HEK293 (cell line): ENCODE data around the gene CHIA.

Experiments used
- CTCF ChIA-PET: fragments of 350-600 bp; formaldehyde crosslinking; extraction: SDS; loops from one replicate; lab custom pipeline; 2021; ENCODE audit warnings: antibody characterized with exemption; lab: Yijun Ruan, JAX
- POLR2A ChIA-PET: fragments of 300-600 bp; formaldehyde crosslinking; extraction: SDS; loops from one replicate; lab custom pipeline; 2020; ENCODE audit warnings: antibody characterized with exemption, inconsistent platforms; lab: Yijun Ruan, JAX
- H3K27ac ChIP-seq: fragments of 200-500 bp; sonication (Bioruptor generic); 2 replicates; pipeline ENCODE4 v1.5.1; 2014; ENCODE audit warnings: low read depth, low read length, control low read depth, inconsistent platforms; ENCODE audit errors: extremely low read depth
- H3K36me3 ChIP-seq, 2 experiments: fragments of 200-500 bp in 1 of 2; sonication (Bioruptor generic) in 1 of 2; 1 replicate in 1 of 2; 2 replicates in 1 of 2; pipeline ENCODE4 v1.5.1; 2014 to 2017; ENCODE audit warnings: inconsistent platforms in 2 of 2, low read length in 2 of 2; ENCODE audit not compliant: control insufficient read depth in 2 of 2, insufficient read depth in 1 of 2
- H3K4me1 ChIP-seq: fragments of 200-500 bp; sonication (Bioruptor generic); 2 replicates; pipeline ENCODE4 v1.5.1; 2014; ENCODE audit warnings: mild to moderate bottlenecking, low read length, inconsistent platforms; ENCODE audit not compliant: control insufficient read depth, insufficient read depth
- H3K4me3 ChIP-seq: 2 replicates; pipeline ENCODE4 v1.5.1; 2011; ENCODE audit warnings: low read depth, mild to moderate bottlenecking, control low read depth, low read length, moderate library complexity
- H3K9me3 ChIP-seq: fragments of 200-500 bp; sonication (Bioruptor generic); 2 replicates; pipeline ENCODE4 v1.5.1; 2014; ENCODE audit warnings: low read depth, low read length, inconsistent platforms; ENCODE audit not compliant: control insufficient read depth, insufficient read depth
- FEZF1 ChIP-seq: fragments of 450-650 bp; formaldehyde crosslinking; IDR thresholded peaks from 2 replicates; pipeline ENCODE4 v1.5.1; 2016; ENCODE audit warnings: missing biosample characterization, missing genetic modification characterization
- GLI2 ChIP-seq: fragments of 450-650 bp; formaldehyde crosslinking; IDR thresholded peaks from 2 replicates; pipeline ENCODE4; 2017; ENCODE audit warnings: missing biosample characterization, missing genetic modification characterization, low read depth, borderline replicate concordance
- KLF9 ChIP-seq: fragments of 450-650 bp; formaldehyde crosslinking; IDR thresholded peaks from 2 replicates; pipeline ENCODE4 v1.5.1; 2016; ENCODE audit warnings: missing biosample characterization, missing genetic modification characterization, low read depth
- REPIN1 ChIP-seq: fragments of 450-650 bp; formaldehyde crosslinking; IDR thresholded peaks from 2 replicates; pipeline ENCODE4 v1.5.1; 2017; ENCODE audit warnings: missing biosample characterization, missing genetic modification characterization, low read depth
- YY2 ChIP-seq: fragments of 450-650 bp; formaldehyde crosslinking; IDR thresholded peaks from 2 replicates; pipeline ENCODE4 v1.5.1; 2016; ENCODE audit warnings: missing biosample characterization, missing genetic modification characterization
- ZBTB8A ChIP-seq: fragments of 450-650 bp; formaldehyde crosslinking; IDR thresholded peaks from 2 replicates; pipeline ENCODE4 v1.5.1; 2016; ENCODE audit warnings: missing biosample characterization, missing genetic modification characterization
- ZNF155 ChIP-seq: fragments of 450-650 bp; formaldehyde crosslinking; IDR thresholded peaks from 2 replicates; pipeline ENCODE4 v1.5.1; 2016; ENCODE audit warnings: missing biosample characterization, missing genetic modification characterization
- ZNF19 ChIP-seq: fragments of 450-650 bp; formaldehyde crosslinking; IDR thresholded peaks from 2 replicates; pipeline ENCODE4; 2016; ENCODE audit warnings: missing biosample characterization, missing genetic modification characterization, low read depth
- ZNF221 ChIP-seq: fragments of 450-650 bp; formaldehyde crosslinking; IDR thresholded peaks from 2 replicates; pipeline ENCODE4 v1.5.1; 2017; ENCODE audit warnings: missing biosample characterization, missing genetic modification characterization, borderline replicate concordance
- ZNF354C ChIP-seq: fragments of 450-650 bp; formaldehyde crosslinking; IDR thresholded peaks from 2 replicates; pipeline ENCODE4 v1.5.1; 2016; ENCODE audit warnings: missing biosample characterization, missing genetic modification characterization, low read depth, borderline replicate concordance
- ZNF366 ChIP-seq: fragments of 450-650 bp; formaldehyde crosslinking; conservative IDR thresholded peaks from 2 replicates; pipeline ENCODE4 v1.5.1; 2016; ENCODE audit warnings: missing biosample characterization, missing genetic modification characterization
- ZNF548 ChIP-seq: fragments of 450-650 bp; formaldehyde crosslinking; IDR thresholded peaks from 2 replicates; pipeline ENCODE4 v1.5.1; 2016; ENCODE audit warnings: missing biosample characterization, missing genetic modification characterization
- ZNF560 ChIP-seq: fragments of 450-650 bp; formaldehyde crosslinking; IDR thresholded peaks from 2 replicates; pipeline ENCODE4 v1.5.1; 2017; ENCODE audit warnings: missing biosample characterization, missing genetic modification characterization, borderline replicate concordance
- ZNF571 ChIP-seq: fragments of 450-650 bp; formaldehyde crosslinking; IDR thresholded peaks from 2 replicates; pipeline ENCODE4 v1.5.0; 2017; ENCODE audit warnings: missing biosample characterization, missing genetic modification characterization
- ZNF707 ChIP-seq: fragments of 450-650 bp; formaldehyde crosslinking; IDR thresholded peaks from 2 replicates; pipeline ENCODE4 v1.5.1; 2016; ENCODE audit warnings: missing biosample characterization, missing genetic modification characterization
- ZNF785 ChIP-seq: fragments of 450-650 bp; formaldehyde crosslinking; IDR thresholded peaks from 2 replicates; pipeline ENCODE4 v1.5.1; 2016; ENCODE audit warnings: missing biosample characterization, missing genetic modification characterization
- ZNF792 ChIP-seq: fragments of 450-650 bp; formaldehyde crosslinking; IDR thresholded peaks from 2 replicates; pipeline ENCODE4 v1.5.1; 2016; ENCODE audit warnings: missing biosample characterization, missing genetic modification characterization
- ZNF837 ChIP-seq: fragments of 450-650 bp; formaldehyde crosslinking; IDR thresholded peaks from 2 replicates; pipeline ENCODE4 v1.5.1; 2016; ENCODE audit warnings: missing biosample characterization, missing genetic modification characterization
- ZSCAN23 ChIP-seq: fragments of 450-650 bp; formaldehyde crosslinking; IDR thresholded peaks from 2 replicates; pipeline ENCODE4 v1.5.1; 2016; ENCODE audit warnings: missing biosample characterization, missing genetic modification characterization
- TF ChIP-seq, protein P1 (sequence below): fragments of 450-650 bp; formaldehyde crosslinking; IDR thresholded peaks from 2 replicates; pipeline ENCODE4 v1.5.1; 2016; ENCODE audit warnings: missing biosample characterization, missing genetic modification characterization
- TF ChIP-seq, protein P2 (sequence below): fragments of 450-650 bp; formaldehyde crosslinking; IDR thresholded peaks from 2 replicates; pipeline ENCODE4 v1.5.1; 2016; ENCODE audit warnings: missing biosample characterization, missing genetic modification characterization
- TF ChIP-seq, protein P3 (sequence below): fragments of 450-650 bp; formaldehyde crosslinking; IDR thresholded peaks from 2 replicates; pipeline ENCODE4 v1.5.1; 2016; ENCODE audit warnings: missing biosample characterization, missing genetic modification characterization
- TF ChIP-seq, protein P4 (sequence below): sonication (generic); formaldehyde crosslinking; IDR thresholded peaks from 2 replicates; pipeline ENCODE4 v1.8.1; 2022; ENCODE audit warnings: mild to moderate bottlenecking, moderate library complexity, missing genetic modification reagents
- TF ChIP-seq, protein P5 (sequence below): fragments of 450-650 bp; formaldehyde crosslinking; IDR thresholded peaks from 2 replicates; pipeline ENCODE4 v1.5.1; 2016; ENCODE audit warnings: missing biosample characterization, missing genetic modification characterization
- TF ChIP-seq, protein P6 (sequence below): fragments of 450-650 bp; formaldehyde crosslinking; IDR thresholded peaks from 2 replicates; pipeline ENCODE4 v1.5.1; 2017; ENCODE audit warnings: missing biosample characterization, missing genetic modification characterization
- TF ChIP-seq, protein P7 (sequence below): fragments of 450-650 bp; formaldehyde crosslinking; IDR thresholded peaks from 2 replicates; pipeline ENCODE4 v1.5.1; 2016; ENCODE audit warnings: missing biosample characterization, missing genetic modification characterization

Gene CHIA

DNA sequence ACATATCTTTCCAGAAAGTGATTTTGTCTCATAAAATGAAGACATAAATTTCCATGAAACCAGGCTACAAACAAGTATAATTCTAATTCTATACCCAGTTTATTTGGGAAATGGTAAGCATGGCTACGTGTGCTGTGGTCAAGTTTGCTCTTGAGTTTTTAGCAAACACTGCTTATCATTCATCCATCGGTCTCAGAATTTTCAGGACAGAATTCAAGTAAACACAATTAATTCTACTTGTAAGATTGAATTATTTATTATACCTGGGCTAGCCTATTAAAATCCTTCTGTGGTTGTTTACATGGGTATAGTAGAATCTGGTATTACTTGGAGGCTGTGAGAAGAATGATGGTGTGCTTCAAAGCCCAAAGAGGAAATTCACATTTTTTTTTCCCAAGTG, 68.3 kb downstream of the CHIA start:
- ChIA-PET POLR2A (no interaction called here), CTCF (interaction anchor here (0.6 kb wide), 1 partner anchor 13 kb away, joined by 5 read pairs; no protein-coding TSS in a partner anchor)
- H3K9me3 ChIP-seq, result no peaks in the 10 kb centered on the region
- H3K27ac ChIP-seq, result no peak overlapping the region
- TF ChIP-seq ZNF792 (no peak), ZNF221 (tag by site-specific recombination) (no peak), KLF9 (no peak), ZNF560 (tag by site-specific recombination) (no peak), YY2 (tag by site-specific recombination) (no peak), REPIN1 (tag by site-specific recombination) (no peak), ZNF155 (tag by site-specific recombination) (no peak), ZNF571 (tag by site-specific recombination) (no peak), ZBTB8A (no peak), ZNF837 (tag by site-specific recombination) (no peak), ZNF707 (no peak), ZNF366 (no peak)
- TF ChIP-seq, protein P1, sequence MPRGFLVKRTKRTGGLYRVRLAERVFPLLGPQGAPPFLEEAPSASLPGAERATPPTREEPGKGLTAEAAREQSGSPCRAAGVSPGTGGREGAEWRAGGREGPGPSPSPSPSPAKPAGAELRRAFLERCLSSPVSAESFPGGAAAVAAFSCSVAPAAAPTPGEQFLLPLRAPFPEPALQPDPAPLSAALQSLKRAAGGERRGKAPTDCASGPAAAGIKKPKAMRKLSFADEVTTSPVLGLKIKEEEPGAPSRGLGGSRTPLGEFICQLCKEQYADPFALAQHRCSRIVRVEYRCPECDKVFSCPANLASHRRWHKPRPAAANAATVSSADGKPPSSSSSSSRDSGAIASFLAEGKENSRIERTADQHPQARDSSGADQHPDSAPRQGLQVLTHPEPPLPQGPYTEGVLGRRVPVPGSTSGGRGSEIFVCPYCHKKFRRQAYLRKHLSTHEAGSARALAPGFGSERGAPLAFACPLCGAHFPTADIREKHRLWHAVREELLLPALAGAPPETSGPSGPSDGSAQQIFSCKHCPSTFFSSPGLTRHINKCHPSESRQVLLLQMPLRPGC (tag by site-specific recombination), result no peak
- TF ChIP-seq, protein P2, sequence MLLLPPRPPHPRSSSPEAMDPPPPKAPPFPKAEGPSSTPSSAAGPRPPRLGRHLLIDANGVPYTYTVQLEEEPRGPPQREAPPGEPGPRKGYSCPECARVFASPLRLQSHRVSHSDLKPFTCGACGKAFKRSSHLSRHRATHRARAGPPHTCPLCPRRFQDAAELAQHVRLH (tag by site-specific recombination), result no peak
- TF ChIP-seq, protein P3, sequence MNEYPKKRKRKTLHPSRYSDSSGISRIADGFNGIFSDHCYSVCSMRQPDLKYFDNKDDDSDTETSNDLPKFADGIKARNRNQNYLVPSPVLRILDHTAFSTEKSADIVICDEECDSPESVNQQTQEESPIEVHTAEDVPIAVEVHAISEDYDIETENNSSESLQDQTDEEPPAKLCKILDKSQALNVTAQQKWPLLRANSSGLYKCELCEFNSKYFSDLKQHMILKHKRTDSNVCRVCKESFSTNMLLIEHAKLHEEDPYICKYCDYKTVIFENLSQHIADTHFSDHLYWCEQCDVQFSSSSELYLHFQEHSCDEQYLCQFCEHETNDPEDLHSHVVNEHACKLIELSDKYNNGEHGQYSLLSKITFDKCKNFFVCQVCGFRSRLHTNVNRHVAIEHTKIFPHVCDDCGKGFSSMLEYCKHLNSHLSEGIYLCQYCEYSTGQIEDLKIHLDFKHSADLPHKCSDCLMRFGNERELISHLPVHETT (tag by site-specific recombination), result no peak
- TF ChIP-seq, protein P4, sequence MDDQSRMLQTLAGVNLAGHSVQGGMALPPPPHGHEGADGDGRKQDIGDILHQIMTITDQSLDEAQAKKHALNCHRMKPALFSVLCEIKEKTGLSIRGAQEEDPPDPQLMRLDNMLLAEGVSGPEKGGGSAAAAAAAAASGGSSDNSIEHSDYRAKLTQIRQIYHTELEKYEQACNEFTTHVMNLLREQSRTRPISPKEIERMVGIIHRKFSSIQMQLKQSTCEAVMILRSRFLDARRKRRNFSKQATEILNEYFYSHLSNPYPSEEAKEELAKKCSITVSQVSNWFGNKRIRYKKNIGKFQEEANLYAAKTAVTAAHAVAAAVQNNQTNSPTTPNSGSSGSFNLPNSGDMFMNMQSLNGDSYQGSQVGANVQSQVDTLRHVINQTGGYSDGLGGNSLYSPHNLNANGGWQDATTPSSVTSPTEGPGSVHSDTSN (CRISPR knock-in tag), result no peak
- TF ChIP-seq, protein P5, sequence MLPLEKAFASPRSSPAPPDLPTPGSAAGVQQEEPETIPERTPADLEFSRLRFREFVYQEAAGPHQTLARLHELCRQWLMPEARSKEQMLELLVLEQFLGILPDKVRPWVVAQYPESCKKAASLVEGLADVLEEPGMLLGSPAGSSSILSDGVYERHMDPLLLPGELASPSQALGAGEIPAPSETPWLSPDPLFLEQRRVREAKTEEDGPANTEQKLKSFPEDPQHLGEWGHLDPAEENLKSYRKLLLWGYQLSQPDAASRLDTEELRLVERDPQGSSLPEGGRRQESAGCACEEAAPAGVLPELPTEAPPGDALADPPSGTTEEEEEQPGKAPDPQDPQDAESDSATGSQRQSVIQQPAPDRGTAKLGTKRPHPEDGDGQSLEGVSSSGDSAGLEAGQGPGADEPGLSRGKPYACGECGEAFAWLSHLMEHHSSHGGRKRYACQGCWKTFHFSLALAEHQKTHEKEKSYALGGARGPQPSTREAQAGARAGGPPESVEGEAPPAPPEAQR (tag by site-specific recombination), result no peak
- TF ChIP-seq, protein P6, sequence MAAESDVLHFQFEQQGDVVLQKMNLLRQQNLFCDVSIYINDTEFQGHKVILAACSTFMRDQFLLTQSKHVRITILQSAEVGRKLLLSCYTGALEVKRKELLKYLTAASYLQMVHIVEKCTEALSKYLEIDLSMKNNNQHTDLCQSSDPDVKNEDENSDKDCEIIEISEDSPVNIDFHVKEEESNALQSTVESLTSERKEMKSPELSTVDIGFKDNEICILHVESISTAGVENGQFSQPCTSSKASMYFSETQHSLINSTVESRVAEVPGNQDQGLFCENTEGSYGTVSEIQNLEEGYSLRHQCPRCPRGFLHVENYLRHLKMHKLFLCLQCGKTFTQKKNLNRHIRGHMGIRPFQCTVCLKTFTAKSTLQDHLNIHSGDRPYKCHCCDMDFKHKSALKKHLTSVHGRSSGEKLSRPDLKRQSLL (tag by site-specific recombination), result no peak
- no peaks in the 10 kb centered on the region for H3K4me1 ChIP-seq
- no peak overlapping the region for H3K4me3 ChIP-seq
- H3K36me3 ChIP-seq, result no peaks in the 10 kb centered on the region

DNA sequence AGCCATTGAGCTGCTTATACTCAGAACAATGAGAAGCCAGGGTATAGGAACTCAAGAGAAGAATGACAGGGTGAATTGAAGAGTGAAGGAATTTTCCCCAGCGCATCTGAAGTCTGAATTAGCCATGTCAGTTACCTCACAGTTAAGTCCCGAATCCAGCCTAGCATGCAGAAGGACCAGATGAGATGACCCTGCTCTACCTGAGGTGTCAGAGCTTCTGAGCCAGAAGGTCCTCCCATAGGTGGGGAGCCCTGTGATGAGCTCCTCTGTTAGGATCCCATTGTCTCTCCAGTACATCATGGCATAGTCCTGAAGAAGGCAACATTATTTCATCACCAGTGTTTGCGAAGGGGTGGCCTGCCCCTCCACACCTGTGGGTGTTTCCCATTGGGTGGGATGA, 68.7 kb downstream of the CHIA start:
- H3K4me3 ChIP-seq, result no peak overlapping the region
- ChIA-PET POLR2A (no interaction called here), CTCF (no interaction called here)
- H3K36me3 ChIP-seq, result no peaks in the 10 kb centered on the region
- H3K4me1 ChIP-seq, result no peaks in the 10 kb centered on the region
- no peaks in the 10 kb centered on the region for H3K9me3 ChIP-seq
- no peak overlapping the region for H3K27ac ChIP-seq
- no peak for TF ChIP-seq GLI2
- TF ChIP-seq ZNF785 (tag by site-specific recombination), result no peak
- TF ChIP-seq ZSCAN23 (tag by site-specific recombination), result no peak
- TF ChIP-seq, protein P7, sequence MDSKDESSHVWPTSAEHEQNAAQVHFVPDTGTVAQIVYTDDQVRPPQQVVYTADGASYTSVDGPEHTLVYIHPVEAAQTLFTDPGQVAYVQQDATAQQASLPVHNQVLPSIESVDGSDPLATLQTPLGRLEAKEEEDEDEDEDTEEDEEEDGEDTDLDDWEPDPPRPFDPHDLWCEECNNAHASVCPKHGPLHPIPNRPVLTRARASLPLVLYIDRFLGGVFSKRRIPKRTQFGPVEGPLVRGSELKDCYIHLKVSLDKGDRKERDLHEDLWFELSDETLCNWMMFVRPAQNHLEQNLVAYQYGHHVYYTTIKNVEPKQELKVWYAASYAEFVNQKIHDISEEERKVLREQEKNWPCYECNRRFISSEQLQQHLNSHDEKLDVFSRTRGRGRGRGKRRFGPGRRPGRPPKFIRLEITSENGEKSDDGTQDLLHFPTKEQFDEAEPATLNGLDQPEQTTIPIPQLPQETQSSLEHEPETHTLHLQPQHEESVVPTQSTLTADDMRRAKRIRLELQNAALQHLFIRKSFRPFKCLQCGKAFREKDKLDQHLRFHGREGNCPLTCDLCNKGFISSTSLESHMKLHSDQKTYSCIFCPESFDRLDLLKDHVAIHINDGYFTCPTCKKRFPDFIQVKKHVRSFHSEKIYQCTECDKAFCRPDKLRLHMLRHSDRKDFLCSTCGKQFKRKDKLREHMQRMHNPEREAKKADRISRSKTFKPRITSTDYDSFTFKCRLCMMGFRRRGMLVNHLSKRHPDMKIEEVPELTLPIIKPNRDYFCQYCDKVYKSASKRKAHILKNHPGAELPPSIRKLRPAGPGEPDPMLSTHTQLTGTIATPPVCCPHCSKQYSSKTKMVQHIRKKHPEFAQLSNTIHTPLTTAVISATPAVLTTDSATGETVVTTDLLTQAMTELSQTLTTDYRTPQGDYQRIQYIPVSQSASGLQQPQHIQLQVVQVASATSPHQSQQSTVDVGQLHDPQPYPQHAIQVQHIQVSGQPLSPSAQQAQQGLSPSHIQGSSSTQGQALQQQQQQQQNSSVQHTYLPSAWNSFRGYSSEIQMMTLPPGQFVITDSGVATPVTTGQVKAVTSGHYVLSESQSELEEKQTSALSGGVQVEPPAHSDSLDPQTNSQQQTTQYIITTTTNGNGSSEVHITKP (tag by site-specific recombination), result no peak
- TF ChIP-seq ZNF19 (tag by site-specific recombination), result no peak
- TF ChIP-seq FEZF1 (tag by site-specific recombination), result no peak
- no peak for TF ChIP-seq ZNF548
- no peak for TF ChIP-seq ZNF354C (tag by site-specific recombination)
